H9 (cell line): ENCODE measurements around the gene LAMC1. TPM values are rescaled to one million over a fixed set of nuclear protein-coding genes. Genes with fewer than 3 reads are reported as not detected.

Experiments
- DNase-seq: peaks from one replicate; pipeline ENCODE4 v3.0.0-alpha.2; 2017
- H2AFZ ChIP-seq: one replicate; pipeline ENCODE4 v1.6.1; 2013; ENCODE audit warnings: mild to moderate bottlenecking, low read length, control low read depth, moderate library complexity
- H2AK5ac ChIP-seq: 2 replicates; pipeline ENCODE4 v1.6.1; 2013; ENCODE audit warnings: low read length, control low read depth, mixed read lengths; ENCODE audit not compliant: insufficient read length
- H2BK120ac ChIP-seq: one replicate; pipeline ENCODE4 v1.6.1; 2013; ENCODE audit warnings: low read depth, mild to moderate bottlenecking, low read length, control low read depth, inconsistent platforms; ENCODE audit not compliant: poor library complexity, severe bottlenecking
- H2BK12ac ChIP-seq: 2 replicates; pipeline ENCODE4 v1.6.1; 2013; ENCODE audit warnings: low read length, control low read depth, mixed read lengths, low read depth; ENCODE audit not compliant: insufficient read length
- H2BK15ac ChIP-seq: 2 replicates; pipeline ENCODE4 v1.6.1; 2013; ENCODE audit warnings: low read depth, low read length, control low read depth
- H2BK20ac ChIP-seq: one replicate; pipeline ENCODE4 v1.6.1; 2013; ENCODE audit warnings: low read depth, mild to moderate bottlenecking, low read length, control low read depth, inconsistent platforms; ENCODE audit not compliant: poor library complexity, severe bottlenecking
- H2BK5ac ChIP-seq: 2 replicates; pipeline ENCODE4 v1.6.1; 2013; ENCODE audit warnings: low read length, control low read depth, mixed read lengths; ENCODE audit not compliant: insufficient read length
- H3K14ac ChIP-seq: 2 replicates; pipeline ENCODE4 v1.6.1; 2013; ENCODE audit warnings: low read length, control low read depth; ENCODE audit not compliant: insufficient read depth
- H3K18ac ChIP-seq: 2 replicates; pipeline ENCODE4 v1.6.1; 2013; ENCODE audit warnings: low read depth, mild to moderate bottlenecking, mixed read lengths, low read length, control low read depth; ENCODE audit not compliant: insufficient read length
- H3K23ac ChIP-seq: 2 replicates; pipeline ENCODE4 v1.6.1; 2013; ENCODE audit warnings: low read length, control low read depth, mixed read lengths, low read depth; ENCODE audit not compliant: insufficient read length
- H3K23me2 ChIP-seq: 2 replicates; pipeline ENCODE4 v1.6.1; 2013; ENCODE audit warnings: low read depth, mild to moderate bottlenecking, mixed read lengths, low read length, control low read depth; ENCODE audit not compliant: insufficient read length, poor library complexity, severe bottlenecking
- H3K27ac ChIP-seq: 2 replicates; pipeline ENCODE4 v1.5.1; 2013; ENCODE audit warnings: low read length, control low read depth, mixed read lengths, low read depth; ENCODE audit not compliant: insufficient read length
- H3K27me3 ChIP-seq: 2 replicates; pipeline ENCODE4 v1.6.1; 2013; ENCODE audit warnings: low read length, control low read depth, inconsistent platforms; ENCODE audit not compliant: insufficient read depth
- H3K4ac ChIP-seq: 2 replicates; pipeline ENCODE4 v1.6.1; 2013; ENCODE audit warnings: low read depth, mild to moderate bottlenecking, control low read depth, inconsistent platforms, low read length, moderate library complexity
- H3K4me1 ChIP-seq: 2 replicates; pipeline ENCODE4 v1.6.1; 2013; ENCODE audit warnings: low read length, control low read depth, inconsistent platforms; ENCODE audit not compliant: insufficient read depth
- H3K4me2 ChIP-seq: 2 replicates; pipeline ENCODE4 v1.6.1; 2013; ENCODE audit warnings: low read length, control low read depth, mixed read lengths; ENCODE audit not compliant: insufficient read length, insufficient read depth
- H3K56ac ChIP-seq: 2 replicates; pipeline ENCODE4 v1.6.1; 2013; ENCODE audit warnings: low read depth, mild to moderate bottlenecking, mixed read lengths, low read length, control low read depth; ENCODE audit not compliant: insufficient read length
- H3K79me1 ChIP-seq: 2 replicates; pipeline ENCODE4 v1.6.1; 2013; ENCODE audit warnings: low read depth, mild to moderate bottlenecking, moderate library complexity, low read length, control low read depth, inconsistent platforms; ENCODE audit not compliant: insufficient read depth, poor library complexity, severe bottlenecking
- H3K79me2 ChIP-seq: 2 replicates; pipeline ENCODE4 v1.6.1; 2013; ENCODE audit warnings: low read length, control low read depth, inconsistent platforms; ENCODE audit not compliant: insufficient read depth
- H3K9ac ChIP-seq: 2 replicates; pipeline ENCODE4 v1.6.1; 2013; ENCODE audit warnings: low read length, control low read depth, mixed read lengths; ENCODE audit not compliant: insufficient read length; ENCODE audit errors: extremely low read depth
- H3K9me3 ChIP-seq: one replicate; pipeline ENCODE4 v1.6.1; 2013; ENCODE audit warnings: low read depth, low read length, inconsistent platforms; ENCODE audit not compliant: control insufficient read depth
- H3T11ph ChIP-seq: one replicate; pipeline ENCODE4 v1.6.1; 2013; ENCODE audit warnings: mild to moderate bottlenecking, low read length, control low read depth, inconsistent platforms
- H4K20me1 ChIP-seq: one replicate; pipeline ENCODE4 v1.6.1; 2013; ENCODE audit not compliant: control insufficient read depth, insufficient read length, insufficient read depth
- H4K5ac ChIP-seq: 2 replicates; pipeline ENCODE4 v1.6.1; 2013; ENCODE audit warnings: low read depth, mild to moderate bottlenecking, mixed read lengths, low read length, control low read depth; ENCODE audit not compliant: insufficient read length
- H4K8ac ChIP-seq: replicated peaks from 2 replicates; pipeline ENCODE4 v1.6.1; 2013; ENCODE audit warnings: low read length, control low read depth, mixed read lengths, low read depth; ENCODE audit not compliant: insufficient read length
- H4K91ac ChIP-seq: 2 replicates; pipeline ENCODE4 v1.6.1; 2013; ENCODE audit warnings: low read depth, mild to moderate bottlenecking, moderate library complexity, mixed read lengths, low read length, control low read depth; ENCODE audit not compliant: insufficient read length
- H3K27ac Mint-ChIP-seq, 3 experiments: 2 replicates in 2 of 3; 3 replicates in 1 of 3; pipeline ENCODE4 v1.8.0; 2020 to 2021; ENCODE audit warnings: mixed read lengths in 3 of 3, mild to moderate bottlenecking in 1 of 3, moderate library complexity in 1 of 3
- H3K27me3 Mint-ChIP-seq: 2 replicates; pipeline ENCODE4 v1.8.0; 2021; ENCODE audit warnings: low read depth, mild to moderate bottlenecking, moderate library complexity, mixed read lengths
- H3K36me3 Mint-ChIP-seq, 3 experiments: 2 replicates in 2 of 3; 3 replicates in 1 of 3; pipeline ENCODE4 v1.8.0; 2020 to 2021; ENCODE audit warnings: low read depth in 3 of 3, mixed read lengths in 3 of 3; ENCODE audit not compliant: insufficient read depth in 1 of 3
- H3K4me1 Mint-ChIP-seq, 2 experiments: 2 replicates each; pipeline ENCODE4 v1.8.0; 2020; ENCODE audit warnings: mixed read lengths in 2 of 2
- H3K4me3 Mint-ChIP-seq, 2 experiments: 2 replicates in 1 of 2; 3 replicates in 1 of 2; pipeline ENCODE4 v1.8.0; 2020 to 2021; ENCODE audit warnings: mild to moderate bottlenecking in 2 of 2, mixed read lengths in 2 of 2, moderate library complexity in 1 of 2
- H3K9me3 Mint-ChIP-seq, 2 experiments: 2 replicates in 1 of 2; 3 replicates in 1 of 2; pipeline ENCODE4 v1.8.0; 2020; ENCODE audit warnings: mild to moderate bottlenecking in 2 of 2, mixed read lengths in 2 of 2, moderate library complexity in 1 of 2
- CTCF ChIP-seq: fragments of 200-600 bp; sonication (generic); conservative IDR thresholded peaks from 3 replicates; pipeline ENCODE4 v1.8.0; 2021; ENCODE audit warnings: antibody characterized with exemption, mild to moderate bottlenecking
- WGBS: extraction: QIAGEN DNeasy Blood & Tissue Kit; methylation state at CpG from one replicate; pipeline ENCODE4 v1.1.7; 2013; ENCODE audit warnings: missing lambda C conversion rate, low lambda C conversion rate, mixed read lengths; ENCODE audit not compliant: insufficient read length; ENCODE audit errors: extremely low coverage; 5-methylcytosine and 5-hydroxymethylcytosine counted together
- total RNA-seq: library from RNA; stranded (reverse); gene quantifications from 2 replicates; pipeline ENCODE4 v1.2.1, GENCODE V29; 2021

LAMC1 gene
- total RNA-seq, 1 experiment from 2014 or later, result 96.2 TPM

- Histone ChIP-seq H2AK5ac (no peak overlapping the region), H2BK5ac (no peak overlapping the region), H3K23ac (no peak overlapping the region), H3K56ac (no peak overlapping the region), H3K79me1 (no peaks in the 10 kb centered on the region), H3K9me3 (no peaks in the 10 kb centered on the region), H4K91ac (no peak overlapping the region), H3K4me2 (no peak overlapping the region), H4K5ac (no peak overlapping the region), H2BK15ac (no peak overlapping the region), H3K27ac (no peak overlapping the region), H3K18ac (no peak overlapping the region), H3K79me2 (no peaks in the 10 kb centered on the region), H3T11ph (no peak overlapping the region), H2BK120ac (no peak overlapping the region), H2BK12ac (no peak overlapping the region), H2BK20ac (no peak overlapping the region), H3K4me1 (no peaks in the 10 kb centered on the region), H2AFZ (no peak overlapping the region), H3K27me3 (no peaks in the 10 kb centered on the region), H3K14ac (no peak overlapping the region), H3K23me2 (no peaks in the 10 kb centered on the region), H4K8ac (no peak overlapping the region), H4K20me1 (no peaks in the 10 kb centered on the region), H3K9ac (no peak overlapping the region), H3K4ac (no peak overlapping the region)
- Mint-ChIP-seq H3K4me1 (peaks cover 0 to 6% of the 10 kb centered on the region in 2 experiments; a peak in 2 of 4 replicates), H3K4me3 (no peak overlapping the region), H3K36me3 (peaks cover 27 to 57% (median 55%) of the 10 kb centered on the region in 3 experiments), H3K27me3 (no peaks in the 10 kb centered on the region), H3K27ac (no peak overlapping the region), H3K9me3 (no peaks in the 10 kb centered on the region)
- no peak for TF ChIP-seq CTCF
- no peak for DNase-seq
- WGBS, result no CpG with 5 or more reads among the region's 3 CpGs
These were observed 114.6 kb downstream of the LAMC1 start for GRCh38 chr1:183137782-183138181.
